ENCODE data around the gene STUB1. TPM values are rescaled to one million over a fixed set of nuclear protein-coding genes. Genes with fewer than 3 reads are reported as not detected.

Gene STUB1
- 84.5 to 130 TPM (median 121 TPM) in 5 replicates for total RNA-seq (2022; extraction: Qiagen RNA extraction)

GRCh38 chr16:679814-680624 is at the start of gene STUB1:
Gene STUB1 (plus strand): TSS chr16:680410. CDS start chr16:680526, 116 bp downstream.

GRCh38 chr16:630815-631405 is 49.3 kb upstream of the STUB1 start, which contains the start of gene WFIKKN1:
Gene WFIKKN1 (plus strand): TSS chr16:630985. CDS start chr16:631254, 269 bp downstream.

GRCh38 chr16:636206-637080 is 43.8 kb upstream of the STUB1 start, which contains the start of gene METTL26:
Gene METTL26 (minus strand): TSS chr16:636305. CDS start chr16:636290, 15 bp downstream.

GRCh38 chr16:641326-642188 is 38.7 kb upstream of the STUB1 start, which contains the start of gene MCRIP2:
Gene MCRIP2 (plus strand): TSS chr16:641828. CDS start chr16:641992, 164 bp downstream.

GRCh38 chr16:648781-649589 is 31.2 kb upstream of the STUB1 start, which contains the start of gene WDR90:
Gene WDR90 (plus strand): TSS chr16:649365. CDS start chr16:649417, 52 bp downstream.

GRCh38 chr16:667780-668518 is 12.3 kb upstream of the STUB1 start, which contains the start of gene RHOT2:
Gene RHOT2 (plus strand): TSS chr16:668132. CDS start chr16:668200, 68 bp downstream.

GRCh38 chr16:674968-675883 is 5.0 kb upstream of the STUB1 start, which contains the start of gene RHBDL1:
Gene RHBDL1 (plus strand): TSS chr16:675671. CDS start chr16:675791, 120 bp downstream.

GRCh38 chr16:684071-684794 is 4.0 kb downstream of the STUB1 start, which contains the start of gene JMJD8:
Gene JMJD8 (minus strand): TSS chr16:684334. CDS start chr16:684319, 15 bp downstream.

GRCh38 chr16:705431-706188 is 25.4 kb downstream of the STUB1 start, which contains the start of gene FBXL16:
Gene FBXL16 (minus strand): TSS chr16:705801. CDS start chr16:697405, 8,396 bp downstream.

GRCh38 chr16:714558-715476 is 34.6 kb downstream of the STUB1 start, which contains the start of gene METRN:
Gene METRN (plus strand): TSS chr16:715118. CDS start chr16:715290, 172 bp downstream.

GRCh38 chr16:720990-721764 is 41.0 kb downstream of the STUB1 start, which contains the start of gene ANTKMT:
Gene ANTKMT (plus strand): TSS chr16:721146. CDS start chr16:721275, 129 bp downstream.

GRCh38 chr16:726438-727290 is 46.5 kb downstream of the STUB1 start, which contains the start of the genes CCDC78 and HAGHL:
Gene CCDC78 (minus strand): TSS chr16:726443. CDS start chr16:726367, 76 bp downstream.
Gene HAGHL (plus strand): TSS chr16:727106. CDS start chr16:727510, 404 bp downstream.

All from A549 treated with AZD2906 at 1 μM for 4 hours (cell line).